Thyroid gland (tissue), 4 donors: ENCODE data around the gene PCDHGA1.

Experiments used
- CTCF ChIP-seq, 6 experiments: fragments of 200-600 bp in 3 of 6; fragments of 450-650 bp in 3 of 6; sonication (generic) in 3 of 6; IDR thresholded peaks; one replicate each; pipeline ENCODE4 v1.5.1; 2016 to 2019; ENCODE audit warnings: antibody characterized with exemption in 6 of 6, mild to moderate bottlenecking in 2 of 6, inconsistent platforms in 1 of 6, moderate library complexity in 1 of 6
- POLR2A ChIP-seq, 2 donors: fragments of 450-650 bp; IDR thresholded peaks; one replicate each; pipeline ENCODE4 v1.6.1; 2017; ENCODE audit warnings: antibody characterized with exemption in 2 of 2, mild to moderate bottlenecking in 2 of 2, moderate library complexity in 1 of 2

- TF ChIP-seq POLR2A (IDR thresholded peaks at IDR 0.05) (no peak), CTCF (IDR thresholded peaks at IDR 0.05) (no peak)
Measured at GRCh38 chr5:141465351-141465750, 135.0 kb downstream of the PCDHGA1 start.
